HepG2 (cell line): ENCODE results near the gene CEBPB. TPM values are rescaled to one million over a fixed set of nuclear protein-coding genes. Genes with fewer than 3 reads are reported as not detected.

Source experiments
- CAMTA2 ChIP-seq: sonication (generic); formaldehyde crosslinking; IDR thresholded peaks from 2 replicates; pipeline ENCODE4 v1.4.0; 2020; ENCODE audit warnings: mild to moderate bottlenecking, missing genetic modification reagents, borderline replicate concordance
- CC2D1A ChIP-seq: sonication (generic); formaldehyde crosslinking; IDR thresholded peaks from 2 replicates; pipeline ENCODE4 v1.8.1; 2023; ENCODE audit warnings: mild to moderate bottlenecking, missing genetic modification reagents
- CREBL2 ChIP-seq: sonication (generic); formaldehyde crosslinking; IDR thresholded peaks from 2 replicates; pipeline ENCODE4 v1.8.1; 2023; ENCODE audit warnings: missing genetic modification reagents, mild to moderate bottlenecking, borderline replicate concordance
- FOXA1 ChIP-seq, 2 experiments: fragments of 450-650 bp in 1 of 2; sonication (generic) in 1 of 2; formaldehyde crosslinking in 1 of 2; IDR thresholded peaks; 2 replicates each; pipeline versions ENCODE4 v1.4.0 to v1.6.1; 2016 to 2020; ENCODE audit warnings: missing genetic modification reagents in 1 of 2
- HNF1A ChIP-seq, 2 experiments: sonication (generic) in 1 of 2; formaldehyde crosslinking in 1 of 2; IDR thresholded peaks; 2 replicates each; pipeline versions ENCODE4 v1.4.0 to v1.6.1; 2016 to 2020; ENCODE audit warnings: borderline replicate concordance in 1 of 2, low read depth in 1 of 2, mild to moderate bottlenecking in 1 of 2, missing genetic modification reagents in 1 of 2
- ISL2 ChIP-seq: sonication (generic); formaldehyde crosslinking; IDR thresholded peaks from 2 replicates; pipeline ENCODE4 v1.5.0; 2020; ENCODE audit warnings: missing genetic modification reagents
- KAT2B ChIP-seq: fragments of 150-350 bp; IDR thresholded peaks from 2 replicates; pipeline ENCODE4 v1.6.1; 2014; ENCODE audit warnings: low read depth, low read length, borderline replicate concordance
- MNT ChIP-seq: fragments of 450-650 bp; IDR thresholded peaks from 2 replicates; pipeline ENCODE4 v1.6.1; 2016
- NFE2L1 ChIP-seq: sonication (generic); formaldehyde crosslinking; IDR thresholded peaks from 2 replicates; pipeline ENCODE4 v1.4.0; 2020; ENCODE audit warnings: missing genetic modification reagents, mild to moderate bottlenecking, borderline replicate concordance
- NR3C1 ChIP-seq: sonication (generic); formaldehyde crosslinking; IDR thresholded peaks from 2 replicates; pipeline ENCODE4 v1.4.0; 2020; ENCODE audit warnings: missing genetic modification reagents
- PAF1 ChIP-seq: IDR thresholded peaks from 2 replicates; pipeline ENCODE4 v1.6.1; 2016; ENCODE audit warnings: missing genetic modification reagents, missing compliant biosample characterization
- PHF21A ChIP-seq: sonication (generic); formaldehyde crosslinking; IDR thresholded peaks from 2 replicates; pipeline ENCODE4 v1.5.0; 2020; ENCODE audit warnings: mild to moderate bottlenecking, missing genetic modification reagents
- ZBTB38 ChIP-seq: sonication (generic); formaldehyde crosslinking; IDR thresholded peaks from 2 replicates; pipeline ENCODE4 v1.5.1; 2020; ENCODE audit warnings: mild to moderate bottlenecking, missing genetic modification reagents
- ZNF138 ChIP-seq: sonication (generic); formaldehyde crosslinking; IDR thresholded peaks from 2 replicates; pipeline ENCODE4 v1.5.0; 2020; ENCODE audit warnings: mild to moderate bottlenecking, low read depth, missing genetic modification reagents
- ZNF275 ChIP-seq: sonication (generic); formaldehyde crosslinking; IDR thresholded peaks from 2 replicates; pipeline ENCODE4 v1.8.0; 2022; ENCODE audit warnings: missing genetic modification reagents, mild to moderate bottlenecking, inconsistent platforms, borderline replicate concordance
- ZNF34 ChIP-seq: sonication (generic); formaldehyde crosslinking; IDR thresholded peaks from 2 replicates; pipeline ENCODE4 v1.4.0; 2020; ENCODE audit warnings: mild to moderate bottlenecking, missing genetic modification reagents, borderline replicate concordance
- ZNF550 ChIP-seq: sonication (generic); formaldehyde crosslinking; IDR thresholded peaks from 2 replicates; pipeline ENCODE4 v1.4.0; 2020; ENCODE audit warnings: mild to moderate bottlenecking, missing genetic modification reagents, borderline replicate concordance
- ZSCAN29 ChIP-seq: sonication (generic); formaldehyde crosslinking; conservative IDR thresholded peaks from 2 replicates; pipeline ENCODE4 v1.4.0; 2020; ENCODE audit warnings: mild to moderate bottlenecking, missing genetic modification reagents
- polyA plus RNA-seq, 8 experiments: library from polyadenylated mRNA; depleted of rRNA in 3 of 8; stranded (reverse) in 7 of 8; unstranded in 1 of 8; fragments of >200 nt; fragmentation: Illumina TruSeq in 4 of 8; extraction: Trizol in 4 of 8; gene quantifications; 2 replicates each; pipeline versions ENCODE4 v1.2.1 to v1.2.3, GENCODE V29; 2011 to 2016; ENCODE audit warnings: low read depth in 4 of 8, missing spikeins in 1 of 8, mixed read lengths in 1 of 8; ENCODE audit not compliant: insufficient read depth in 1 of 8
- total RNA-seq, 5 experiments: library from RNA; depleted of rRNA; stranded (reverse); fragments of >200 nt; fragmentation: Illumina TruSeq; extraction: Trizol; gene quantifications; 2 replicates each; pipeline ENCODE4 v1.2.3, GENCODE V29; 2016; ENCODE audit warnings: low read depth in 1 of 5

The CEBPB gene
- total and polyA plus RNA-seq, 2 of the 13 experiments (the other 11 are each of a cell fraction or from before 2014, with no cell fraction given), result 18.5 to 28.2 TPM

- TF ChIP-seq HNF1A (IDR thresholded peaks at IDR 0.05; ENCODE audit: low read depth) (no peak), HNF1A (CRISPR knock-in tag; IDR thresholded peaks at IDR 0.05; ENCODE audit: borderline replicate concordance) (no peak; the same call in 1 of the 2 replicates), ZNF34 (CRISPR knock-in tag) (no peak), ZBTB38 (CRISPR knock-in tag) (no peak), CAMTA2 (CRISPR knock-in tag) (no peak), CC2D1A (CRISPR knock-in tag) (no peak), ISL2 (CRISPR knock-in tag) (no peak), KAT2B (no peak; the same call in 1 of the 2 replicates), CREBL2 (no peak), MNT (no peak), NFE2L1 (no peak), FOXA1 (IDR thresholded peaks at IDR 0.05) (no peak), FOXA1 (CRISPR knock-in tag; IDR thresholded peaks at IDR 0.05) (no peak), NR3C1 (CRISPR knock-in tag) (no peak), ZNF275 (CRISPR knock-in tag) (peak; percentile 58; the same call in 1 of the 2 replicates), ZNF550 (CRISPR knock-in tag) (no peak; the same call in 1 of the 2 replicates), PHF21A (CRISPR knock-in tag) (no peak), PAF1 (CRISPR knock-in tag) (peak; percentile 84; the same call in 1 of the 2 replicates), ZSCAN29 (CRISPR knock-in tag) (no peak), ZNF138 (CRISPR knock-in tag) (peak; percentile 86)
Observed at GRCh38 chr20:50193199-50193835, 2.7 kb downstream of the CEBPB start (continued).
